Measurements from ENCODE around the gene MSL3B.

The MSL3B gene

GRCh38 chr2:233820774-233821105 is 47.4 kb downstream of the MSL3B start:
- Histone ChIP-seq H3K4me3 (ENCODE audit: insufficient read length, low read depth) (no peak overlapping the region), H3K27me3 (ENCODE audit: insufficient read depth, insufficient read length) (peaks cover 2% of the 10 kb centered on the region), H3K9me3 (ENCODE audit: insufficient read depth, low read length) (no peaks in the 10 kb centered on the region), H3K4me1 (ENCODE audit: insufficient read depth, insufficient read length) (peaks cover 7% of the 10 kb centered on the region), H3K36me3 (ENCODE audit: insufficient read depth, insufficient read length, low read length) (no peaks in the 10 kb centered on the region), H3K9ac (ENCODE audit: insufficient read length, low read depth) (no peak overlapping the region)
- DNase-seq (ENCODE audit: low read depth, low spot score): no peak
- no peak for TF ChIP-seq SUZ12 (IDR thresholded peaks at IDR 0.05; ENCODE audit: extremely low read depth, insufficient read depth, insufficient read length)
- TF ChIP-seq YY1 (IDR thresholded peaks at IDR 0.05; ENCODE audit: insufficient read depth, insufficient read length): no peak
- TF ChIP-seq ZNF274 (IDR thresholded peaks at IDR 0.05; ENCODE audit: low read depth, low read length): no peak

DNA sequence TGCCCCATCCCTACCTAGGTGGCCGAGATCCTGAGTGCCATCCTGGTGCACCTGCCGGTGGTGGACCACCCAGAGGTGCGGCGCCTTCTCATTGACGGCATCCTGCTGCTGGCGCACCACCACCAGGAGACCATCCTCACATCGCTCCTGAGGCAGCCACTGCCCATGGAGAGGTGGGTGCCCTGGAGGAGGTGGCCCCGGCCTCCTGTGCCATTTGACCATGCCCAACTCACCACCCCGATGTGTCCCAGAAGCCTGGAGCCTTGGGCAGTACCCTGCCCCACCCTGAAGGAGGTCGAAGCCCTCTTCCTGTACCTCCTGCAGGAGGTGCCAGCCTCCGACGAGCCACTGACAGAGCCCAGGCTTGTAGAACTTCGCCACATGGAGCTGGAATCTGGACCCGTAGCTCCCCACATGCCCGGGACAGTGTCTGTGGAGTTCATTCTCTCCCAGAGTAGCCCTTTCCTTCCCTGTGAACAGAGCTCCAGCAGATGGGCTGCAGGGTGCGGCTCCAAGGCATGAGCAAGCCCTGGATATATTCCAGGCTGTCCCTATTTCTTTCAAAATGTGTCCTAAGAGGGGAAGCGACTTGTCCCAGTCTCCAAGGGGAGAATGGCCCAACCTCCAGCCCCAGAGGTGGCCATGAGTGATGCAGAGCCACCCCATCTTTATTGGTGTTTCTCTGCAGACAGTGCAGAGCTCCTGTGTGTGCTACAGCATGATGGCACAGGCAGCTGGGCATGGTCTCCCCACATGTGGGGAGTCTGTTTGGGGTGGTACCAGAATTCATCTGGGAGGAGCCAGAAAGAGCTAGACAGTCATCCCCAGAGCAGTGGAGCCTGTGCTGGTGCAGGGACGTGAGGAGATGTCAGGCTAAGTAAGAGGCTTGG is 48.1 kb downstream of the MSL3B start:
- DNase-seq (ENCODE audit: low read depth, low spot score): no peak
- no peak overlapping the region for H3K4me3 ChIP-seq (ENCODE audit: insufficient read length, low read depth)

DNA sequence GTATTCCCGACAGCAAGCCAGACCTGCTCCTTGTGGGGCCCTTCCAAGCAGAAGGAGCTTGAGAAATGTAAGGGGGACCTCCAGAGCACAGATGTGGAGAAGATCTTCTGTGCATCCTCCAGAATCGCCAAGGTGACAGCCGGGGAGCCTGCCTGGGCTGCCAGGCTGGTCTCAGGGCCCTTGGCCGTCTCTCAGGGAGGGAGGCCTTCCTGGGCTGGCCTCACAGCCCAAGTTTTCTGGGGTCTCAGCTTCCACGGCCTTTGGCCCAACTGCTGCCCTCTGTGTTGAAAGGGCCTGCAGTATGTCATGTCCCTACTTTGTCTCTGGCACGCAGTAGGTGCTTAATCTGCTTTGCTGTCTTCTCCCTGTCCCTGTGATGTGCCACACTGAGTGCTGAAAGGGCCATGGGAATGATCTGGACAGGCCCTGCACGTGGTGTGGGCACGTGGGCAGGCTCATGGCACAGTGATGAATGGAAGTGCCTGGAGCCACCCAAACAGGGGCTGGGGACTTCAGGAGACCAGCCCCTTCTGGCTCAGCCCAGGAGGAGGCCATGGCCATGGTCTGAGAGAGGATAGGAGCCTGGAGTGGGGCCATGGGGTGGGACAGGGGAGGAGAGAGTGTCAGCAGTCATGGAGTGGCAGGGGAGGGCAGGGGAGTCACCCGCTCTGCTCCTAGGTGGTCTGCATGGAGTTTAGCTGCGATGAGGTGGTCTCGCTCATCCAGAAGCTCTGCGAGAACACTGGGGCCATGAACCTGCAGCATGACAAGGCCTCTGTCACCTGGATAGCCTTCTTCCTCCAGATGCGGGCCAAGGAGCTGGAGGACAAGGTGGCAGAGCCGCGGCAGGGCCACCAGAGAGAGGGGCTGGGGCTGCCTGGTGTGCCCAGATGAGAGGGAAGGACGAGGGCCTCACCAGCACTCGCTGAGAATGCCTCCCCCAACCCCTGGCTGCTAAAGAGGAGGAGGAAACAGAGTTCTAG is 49.3 kb downstream of the MSL3B start:
- Histone ChIP-seq H3K36me3 (ENCODE audit: insufficient read depth, insufficient read length, low read length) (no peaks in the 10 kb centered on the region), H3K9me3 (ENCODE audit: insufficient read depth, low read length) (no peaks in the 10 kb centered on the region), H3K4me3 (ENCODE audit: insufficient read length, low read depth) (no peak overlapping the region), H3K27me3 (ENCODE audit: insufficient read depth, insufficient read length) (peaks cover 2% of the 10 kb centered on the region), H3K4me1 (ENCODE audit: insufficient read depth, insufficient read length) (peaks cover 7% of the 10 kb centered on the region), H3K9ac (ENCODE audit: insufficient read length, low read depth) (no peak overlapping the region)
- no peak for TF ChIP-seq ZNF274 (IDR thresholded peaks at IDR 0.05; ENCODE audit: low read depth, low read length)
- no peak for TF ChIP-seq SUZ12 (IDR thresholded peaks at IDR 0.05; ENCODE audit: extremely low read depth, insufficient read depth, insufficient read length)
- TF ChIP-seq YY1 (IDR thresholded peaks at IDR 0.05; ENCODE audit: insufficient read depth, insufficient read length): no peak
- DNase-seq (ENCODE audit: low read depth, low spot score): no peak

More for the DNA sequence above, 48.1 kb downstream of the MSL3B start:
- H3K36me3 ChIP-seq (ENCODE audit: insufficient read depth, insufficient read length, low read length): no peaks in the 10 kb centered on the region
- H3K9me3 ChIP-seq (ENCODE audit: insufficient read depth, low read length): no peaks in the 10 kb centered on the region
- no peak overlapping the region for H3K9ac ChIP-seq (ENCODE audit: insufficient read length, low read depth)
- TF ChIP-seq ZNF274 (IDR thresholded peaks at IDR 0.05; ENCODE audit: low read depth, low read length) (no peak), YY1 (IDR thresholded peaks at IDR 0.05; ENCODE audit: insufficient read depth, insufficient read length) (no peak), SUZ12 (IDR thresholded peaks at IDR 0.05; ENCODE audit: extremely low read depth, insufficient read depth, insufficient read length) (no peak)
- peaks cover 2% of the 10 kb centered on the region for H3K27me3 ChIP-seq (ENCODE audit: insufficient read depth, insufficient read length)
- H3K4me1 ChIP-seq (ENCODE audit: insufficient read depth, insufficient read length): peaks cover 7% of the 10 kb centered on the region

DNA sequence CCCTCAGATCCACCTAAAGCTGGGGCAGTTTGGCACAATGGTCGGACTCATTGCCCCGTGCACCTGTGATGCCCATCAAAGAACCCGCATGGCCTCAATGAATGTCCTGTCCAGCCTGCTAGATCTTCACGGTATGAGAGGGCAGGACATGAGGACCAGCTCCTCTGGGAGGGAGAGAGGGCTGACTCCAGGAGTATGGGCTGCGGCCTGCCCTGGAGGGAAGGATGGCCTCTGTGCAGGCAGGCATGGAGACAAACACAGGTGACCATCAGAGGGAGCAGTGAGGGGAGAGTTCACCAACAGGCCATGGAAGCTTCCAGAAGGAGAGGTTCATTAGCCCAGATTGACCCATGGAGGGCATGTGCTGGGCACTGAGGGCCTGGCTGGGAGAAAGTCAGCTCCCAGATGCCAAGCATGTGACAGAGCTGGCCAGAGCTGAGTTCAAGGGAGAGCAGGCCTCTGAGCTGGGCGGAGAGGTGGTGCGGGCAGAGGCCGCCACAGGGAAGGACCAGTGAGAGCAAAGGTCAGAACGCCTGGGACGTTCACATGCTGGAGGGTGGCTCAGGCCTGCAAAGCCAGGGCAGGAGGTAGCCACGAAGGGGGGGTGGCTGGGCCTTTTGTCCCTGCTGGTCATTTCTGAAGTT is 50.1 kb downstream of the MSL3B start:
- Histone ChIP-seq H3K4me3 (ENCODE audit: insufficient read length, low read depth) (no peak overlapping the region), H3K36me3 (ENCODE audit: insufficient read depth, insufficient read length, low read length) (no peaks in the 10 kb centered on the region), H3K9me3 (ENCODE audit: insufficient read depth, low read length) (no peaks in the 10 kb centered on the region), H3K27me3 (ENCODE audit: insufficient read depth, insufficient read length) (peaks cover 2% of the 10 kb centered on the region), H3K4me1 (ENCODE audit: insufficient read depth, insufficient read length) (peaks cover 7% of the 10 kb centered on the region), H3K9ac (ENCODE audit: insufficient read length, low read depth) (no peak overlapping the region)
- TF ChIP-seq SUZ12 (IDR thresholded peaks at IDR 0.05; ENCODE audit: extremely low read depth, insufficient read depth, insufficient read length) (no peak), ZNF274 (IDR thresholded peaks at IDR 0.05; ENCODE audit: low read depth, low read length) (no peak), YY1 (IDR thresholded peaks at IDR 0.05; ENCODE audit: insufficient read depth, insufficient read length) (no peak)
- DNase-seq (ENCODE audit: low read depth, low spot score): no peak

- H3K36me3 ChIP-seq (ENCODE audit: insufficient read depth, insufficient read length, low read length): no peaks in the 10 kb centered on the region
- no peak for DNase-seq (ENCODE audit: low read depth, low spot score)
- H3K9ac ChIP-seq (ENCODE audit: insufficient read length, low read depth): no peak overlapping the region
- H3K27me3 ChIP-seq (ENCODE audit: insufficient read depth, insufficient read length): peaks cover 2% of the 10 kb centered on the region
- no peaks in the 10 kb centered on the region for H3K9me3 ChIP-seq (ENCODE audit: insufficient read depth, low read length)
- no peak overlapping the region for H3K4me3 ChIP-seq (ENCODE audit: insufficient read length, low read depth)
- TF ChIP-seq SUZ12 (IDR thresholded peaks at IDR 0.05; ENCODE audit: extremely low read depth, insufficient read depth, insufficient read length): no peak
- no peak for TF ChIP-seq YY1 (IDR thresholded peaks at IDR 0.05; ENCODE audit: insufficient read depth, insufficient read length)
- no peak for TF ChIP-seq ZNF274 (IDR thresholded peaks at IDR 0.05; ENCODE audit: low read depth, low read length)
- peaks cover 1% of the 10 kb centered on the region for H3K4me1 ChIP-seq (ENCODE audit: insufficient read depth, insufficient read length)
Observed at GRCh38 chr2:233817361-233817911, 50.8 kb downstream of the MSL3B start.

DNA sequence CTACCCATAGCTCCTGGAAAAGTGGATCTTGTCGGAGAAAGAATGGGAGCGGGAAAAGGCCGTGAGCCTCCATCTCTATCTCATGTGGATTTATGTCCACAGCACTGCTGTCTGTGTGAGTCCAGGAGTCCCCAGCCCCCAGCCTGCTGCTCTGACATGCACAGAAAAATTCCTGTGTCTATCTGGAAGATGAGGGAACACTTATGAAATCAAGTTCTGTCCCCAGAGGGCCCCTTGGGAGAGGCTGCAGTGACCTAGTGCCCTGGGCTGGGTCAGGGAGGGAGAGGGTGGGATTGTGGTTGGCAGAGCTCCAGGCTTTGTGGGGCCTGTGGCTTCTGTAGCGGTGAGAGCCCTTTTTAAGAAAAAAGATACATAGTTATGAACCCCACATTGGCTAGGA is 51.4 kb downstream of the MSL3B start:
- Histone ChIP-seq H3K9me3 (ENCODE audit: insufficient read depth, low read length) (no peaks in the 10 kb centered on the region), H3K9ac (ENCODE audit: insufficient read length, low read depth) (no peak overlapping the region), H3K4me1 (ENCODE audit: insufficient read depth, insufficient read length) (no peaks in the 10 kb centered on the region), H3K4me3 (ENCODE audit: insufficient read length, low read depth) (no peak overlapping the region), H3K36me3 (ENCODE audit: insufficient read depth, insufficient read length, low read length) (no peaks in the 10 kb centered on the region), H3K27me3 (ENCODE audit: insufficient read depth, insufficient read length) (peaks cover 2% of the 10 kb centered on the region)
- TF ChIP-seq SUZ12 (IDR thresholded peaks at IDR 0.05; ENCODE audit: extremely low read depth, insufficient read depth, insufficient read length): no peak
- no peak for DNase-seq (ENCODE audit: low read depth, low spot score)

All from NT2/D1 (cell line).